DOHH2 (cell line): ENCODE results near the gene GREM2.

Source experiments
- H3F3A ChIP-seq: fragments of 200-600 bp; sonication (generic), shearing (Covaris generic); 2 replicates; pipeline ENCODE4 v1.6.0; 2016; ENCODE audit warnings: antibody characterized with exemption, mild to moderate bottlenecking; ENCODE audit not compliant: control insufficient read depth, insufficient read depth
- H3K27ac ChIP-seq: fragments of 200-600 bp; sonication (generic); 2 replicates; pipeline ENCODE4 v1.5.1; 2014; ENCODE audit warnings: low read depth, mild to moderate bottlenecking, low read length, moderate library complexity
- H3K27me3 ChIP-seq: fragments of 200-600 bp; sonication (generic); 2 replicates; pipeline ENCODE4 v1.6.1; 2014; ENCODE audit warnings: mild to moderate bottlenecking, low read length, mixed read lengths; ENCODE audit not compliant: control insufficient read depth
- H3K36me3 ChIP-seq: fragments of 200-600 bp; sonication (generic); 2 replicates; pipeline ENCODE4 v1.6.1; 2014; ENCODE audit warnings: mild to moderate bottlenecking, low read length, moderate library complexity, mixed read lengths; ENCODE audit not compliant: control insufficient read depth
- H3K4me1 ChIP-seq: fragments of 200-600 bp; sonication (generic); 2 replicates; pipeline ENCODE4 v1.6.1; 2014; ENCODE audit warnings: mild to moderate bottlenecking, low read length, mixed read lengths; ENCODE audit not compliant: control insufficient read depth
- H3K4me2 ChIP-seq: fragments of 200-600 bp; sonication (generic); 2 replicates; pipeline ENCODE4 v1.6.0; 2014; ENCODE audit warnings: mild to moderate bottlenecking, low read length, moderate library complexity
- H3K4me3 ChIP-seq: fragments of 200-600 bp; sonication (generic); 2 replicates; pipeline ENCODE4 v1.5.1; 2014; ENCODE audit warnings: mild to moderate bottlenecking, low read length, mixed read lengths
- H3K79me2 ChIP-seq: fragments of 200-600 bp; sonication (generic); 2 replicates; pipeline ENCODE4 v1.6.1; 2014; ENCODE audit warnings: mild to moderate bottlenecking, low read length, mixed read lengths; ENCODE audit not compliant: control insufficient read depth
- H3K9me2 ChIP-seq: fragments of 200-600 bp; sonication (generic); replicated peaks from 2 replicates; pipeline ENCODE4 v1.6.1; 2014; ENCODE audit warnings: mild to moderate bottlenecking, low read length, mixed read lengths; ENCODE audit not compliant: control insufficient read depth
- H3K9me3 ChIP-seq: fragments of 200-600 bp; sonication (generic); 2 replicates; pipeline ENCODE4 v1.6.1; 2014; ENCODE audit warnings: antibody characterized with exemption, low read length, mixed read lengths; ENCODE audit not compliant: control insufficient read depth, insufficient read depth
- H4K20me1 ChIP-seq: fragments of 200-600 bp; sonication (generic); 2 replicates; pipeline ENCODE4 v1.6.0; 2014; ENCODE audit warnings: low read depth, mild to moderate bottlenecking, antibody characterized with exemption, low read length, moderate library complexity; ENCODE audit not compliant: control insufficient read depth, insufficient read depth
- CTCF ChIP-seq: fragments of 200-600 bp; sonication (generic); IDR thresholded peaks from one replicate; pipeline ENCODE4 v1.5.1; 2014; ENCODE audit warnings: antibody characterized with exemption, mild to moderate bottlenecking, low read depth, low read length; ENCODE audit not compliant: poor library complexity, severe bottlenecking
- EZH2phosphoT487 ChIP-seq: fragments of 200-600 bp; sonication (generic); IDR thresholded peaks from 2 replicates; pipeline ENCODE4 v1.6.1; 2017; ENCODE audit warnings: borderline replicate concordance, mild to moderate bottlenecking, antibody characterized with exemption, low read length, moderate library complexity, mixed read lengths

GREM2 gene

GRCh38 chr1:240503036-240503435, 108.9 kb downstream of the GREM2 start:
- no peaks in the 10 kb centered on the region for H3K9me2 ChIP-seq
- no peaks in the 10 kb centered on the region for H3K9me3 ChIP-seq
- H3K4me3 ChIP-seq, result no peak overlapping the region
- no peak overlapping the region for H3K27ac ChIP-seq
- H3K4me1 ChIP-seq, result no peaks in the 10 kb centered on the region
- H3K79me2 ChIP-seq, result no peaks in the 10 kb centered on the region
- H3K4me2 ChIP-seq, result no peak overlapping the region
- H3F3A ChIP-seq, result no peaks in the 10 kb centered on the region
- H3K36me3 ChIP-seq, result no peaks in the 10 kb centered on the region
- H4K20me1 ChIP-seq, result no peaks in the 10 kb centered on the region
- TF ChIP-seq EZH2phosphoT487 (no peak), CTCF (no peak)
- no peaks in the 10 kb centered on the region; the same call in 1 of the 2 replicates for H3K27me3 ChIP-seq

- Histone ChIP-seq H3K9me2 (no peaks in the 10 kb centered on the region), H3K79me2 (no peaks in the 10 kb centered on the region), H3K4me1 (no peaks in the 10 kb centered on the region), H3F3A (no peaks in the 10 kb centered on the region), H3K4me2 (no peak overlapping the region), H3K9me3 (no peaks in the 10 kb centered on the region), H3K36me3 (no peaks in the 10 kb centered on the region), H3K27me3 (no peaks in the 10 kb centered on the region), H4K20me1 (no peaks in the 10 kb centered on the region), H3K4me3 (no peak overlapping the region), H3K27ac (no peak overlapping the region)
- TF ChIP-seq EZH2phosphoT487, result no peak
- TF ChIP-seq CTCF, result no peak
These were observed 110.8 kb downstream of the GREM2 start for GRCh38 chr1:240501115-240501514.

- Histone ChIP-seq H3K4me2 (no peak overlapping the region), H4K20me1 (no peaks in the 10 kb centered on the region), H3F3A (no peaks in the 10 kb centered on the region), H3K4me3 (no peak overlapping the region), H3K36me3 (no peaks in the 10 kb centered on the region), H3K27me3 (no peaks in the 10 kb centered on the region), H3K4me1 (no peaks in the 10 kb centered on the region), H3K79me2 (no peaks in the 10 kb centered on the region), H3K9me3 (no peaks in the 10 kb centered on the region), H3K27ac (no peak overlapping the region), H3K9me2 (no peaks in the 10 kb centered on the region)
- TF ChIP-seq EZH2phosphoT487 (no peak), CTCF (no peak)
These were observed 111.3 kb downstream of the GREM2 start for GRCh38 chr1:240500647-240501046.

- TF ChIP-seq CTCF (no peak), EZH2phosphoT487 (no peak)
- no peaks in the 10 kb centered on the region for H3F3A ChIP-seq
- H3K4me2 ChIP-seq, result no peak overlapping the region
- no peaks in the 10 kb centered on the region for H3K27me3 ChIP-seq
- no peaks in the 10 kb centered on the region for H3K36me3 ChIP-seq
- no peak overlapping the region for H3K4me3 ChIP-seq
- H3K4me1 ChIP-seq, result no peaks in the 10 kb centered on the region
- H3K9me2 ChIP-seq, result no peaks in the 10 kb centered on the region
- H3K27ac ChIP-seq, result no peak overlapping the region
- no peaks in the 10 kb centered on the region for H3K9me3 ChIP-seq
- no peaks in the 10 kb centered on the region for H3K79me2 ChIP-seq
- H4K20me1 ChIP-seq, result no peaks in the 10 kb centered on the region
These were observed 112.9 kb downstream of the GREM2 start for GRCh38 chr1:240499012-240499411.
